ENCODE data around the gene DIS3L2. TPM values are rescaled to one million over a fixed set of nuclear protein-coding genes. Genes with fewer than 3 reads are reported as not detected.
"Not testable (repeated sequence)": the region's sequence is repeated elsewhere in the genome, so short reads cannot be mapped to it uniquely, and the experiment has no call there.

The DIS3L2 gene
- total RNA-seq, 4 donors from 2014 or later, result 22.2 to 31.6 (median 27.8) TPM

DNA sequence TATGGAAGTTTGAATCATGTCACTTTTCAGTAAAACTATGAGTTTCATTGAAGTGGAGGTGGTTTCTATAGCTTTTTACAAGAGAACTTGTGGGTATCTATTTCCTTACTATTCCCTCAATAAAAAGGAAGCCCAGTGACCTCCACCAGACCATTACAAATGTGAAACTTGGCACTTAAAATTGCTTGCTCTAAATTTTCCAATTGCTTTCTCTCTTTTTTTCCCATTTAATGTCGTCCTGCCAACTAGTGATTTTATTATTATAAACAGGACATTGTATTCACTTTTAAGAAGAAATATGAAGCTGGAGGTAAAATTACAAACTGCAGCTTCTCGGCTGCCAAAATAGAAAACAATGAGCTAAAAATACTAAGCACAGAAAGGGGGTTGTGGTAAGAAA, 208.9 kb downstream of the DIS3L2 start:
- no peak for ATAC-seq (ENCODE audit: low FRiP score)
- no peak for DNase-seq (ENCODE audit: low spot score)
- TF ChIP-seq, protein P1, sequence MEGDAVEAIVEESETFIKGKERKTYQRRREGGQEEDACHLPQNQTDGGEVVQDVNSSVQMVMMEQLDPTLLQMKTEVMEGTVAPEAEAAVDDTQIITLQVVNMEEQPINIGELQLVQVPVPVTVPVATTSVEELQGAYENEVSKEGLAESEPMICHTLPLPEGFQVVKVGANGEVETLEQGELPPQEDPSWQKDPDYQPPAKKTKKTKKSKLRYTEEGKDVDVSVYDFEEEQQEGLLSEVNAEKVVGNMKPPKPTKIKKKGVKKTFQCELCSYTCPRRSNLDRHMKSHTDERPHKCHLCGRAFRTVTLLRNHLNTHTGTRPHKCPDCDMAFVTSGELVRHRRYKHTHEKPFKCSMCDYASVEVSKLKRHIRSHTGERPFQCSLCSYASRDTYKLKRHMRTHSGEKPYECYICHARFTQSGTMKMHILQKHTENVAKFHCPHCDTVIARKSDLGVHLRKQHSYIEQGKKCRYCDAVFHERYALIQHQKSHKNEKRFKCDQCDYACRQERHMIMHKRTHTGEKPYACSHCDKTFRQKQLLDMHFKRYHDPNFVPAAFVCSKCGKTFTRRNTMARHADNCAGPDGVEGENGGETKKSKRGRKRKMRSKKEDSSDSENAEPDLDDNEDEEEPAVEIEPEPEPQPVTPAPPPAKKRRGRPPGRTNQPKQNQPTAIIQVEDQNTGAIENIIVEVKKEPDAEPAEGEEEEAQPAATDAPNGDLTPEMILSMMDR (IDR thresholded peaks at IDR 0.05), result no peak

DNA sequence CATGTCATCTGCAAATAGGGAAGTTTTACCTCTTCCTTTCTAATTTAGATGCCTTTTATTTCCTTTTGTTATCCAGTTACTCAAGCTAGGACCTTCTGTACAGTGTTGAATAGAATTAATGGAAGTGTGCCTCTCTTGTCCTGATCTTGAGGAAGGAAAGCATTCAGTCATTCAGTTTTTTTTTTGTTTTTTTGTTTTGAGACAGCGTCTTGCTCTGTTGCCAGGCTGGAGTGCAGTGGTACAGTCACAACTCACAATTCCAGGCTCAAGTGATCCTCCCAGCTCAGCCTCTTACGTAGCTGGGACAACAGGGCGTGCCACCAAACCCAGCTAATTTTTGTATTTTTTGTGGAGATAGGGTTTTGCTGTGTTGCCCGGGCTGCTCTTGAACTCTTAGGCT, 213.1 kb downstream of the DIS3L2 start:
- TF ChIP-seq, protein P1 (IDR thresholded peaks at IDR 0.05), result no peak
- DNase-seq (ENCODE audit: low spot score), result no peak
- no peak for ATAC-seq (ENCODE audit: low FRiP score)

DNA sequence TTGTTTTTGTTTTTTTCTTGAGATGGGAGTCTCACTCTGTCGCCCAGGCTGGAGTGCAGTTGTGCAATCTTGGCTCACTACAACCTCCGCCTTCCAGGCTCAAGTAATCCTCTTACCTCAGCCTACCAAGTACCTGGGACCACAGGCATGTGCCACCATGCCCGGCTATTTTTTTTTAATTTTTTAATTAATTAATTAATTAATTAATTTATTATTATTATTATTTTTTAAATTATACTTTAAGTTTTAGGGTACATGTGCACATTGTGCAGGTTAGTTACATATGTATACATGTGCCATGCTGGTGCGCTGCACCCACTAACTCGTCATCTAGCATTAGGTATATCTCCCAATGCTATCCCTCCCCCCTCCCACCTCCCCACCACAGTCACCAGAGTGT, 215.1 kb downstream of the DIS3L2 start:
- ATAC-seq (ENCODE audit: low FRiP score); DNase-seq (ENCODE audit: low spot score): not testable (repeated sequence)

DNA sequence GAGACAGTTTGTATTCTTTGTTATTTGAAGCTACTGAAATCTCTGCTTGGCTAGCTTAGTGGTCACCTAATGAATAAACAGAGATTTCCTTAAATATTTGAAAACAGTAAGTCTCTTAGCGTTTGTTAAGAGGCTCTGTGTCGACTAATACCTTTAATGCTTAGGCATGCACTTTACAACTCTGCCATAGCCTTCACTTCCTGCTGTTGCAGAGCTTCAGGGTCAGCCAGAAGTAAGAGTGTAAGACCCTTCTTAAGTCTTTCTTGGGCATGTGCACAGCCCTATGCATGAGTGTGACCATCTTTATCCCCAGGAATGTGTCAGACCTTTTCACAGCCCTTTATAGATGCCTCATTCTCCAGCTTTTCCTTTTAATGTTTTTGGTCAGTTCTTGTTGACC, 221.8 kb downstream of the DIS3L2 start:
- DNase-seq (ENCODE audit: low spot score) (no peak), ATAC-seq (ENCODE audit: low FRiP score) (no peak)
- TF ChIP-seq, protein P1 (IDR thresholded peaks at IDR 0.05), result no peak

DNA sequence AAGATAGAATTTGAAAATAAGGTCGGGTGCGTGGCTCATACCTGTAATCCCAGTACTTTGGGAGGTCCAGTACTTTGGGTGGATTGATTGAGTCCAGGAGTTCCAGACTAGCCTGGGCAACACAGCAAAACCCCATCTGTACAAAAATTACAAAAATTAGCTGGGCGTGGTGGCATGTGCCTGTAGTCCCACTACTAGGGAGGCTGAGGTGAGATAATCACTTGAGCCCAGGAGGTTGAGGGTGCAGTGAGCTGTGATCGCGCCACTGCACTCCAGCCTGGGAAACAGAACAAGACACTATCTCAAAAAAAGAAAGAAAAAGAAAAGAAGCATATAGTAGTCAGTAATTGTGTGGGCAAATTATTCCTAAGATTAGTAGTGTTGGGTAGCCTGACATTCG, 222.8 kb downstream of the DIS3L2 start:
- DNase-seq (ENCODE audit: low spot score), result no peak
- no peak for ATAC-seq (ENCODE audit: low FRiP score)
- TF ChIP-seq, protein P1 (IDR thresholded peaks at IDR 0.05), result no peak

DNA sequence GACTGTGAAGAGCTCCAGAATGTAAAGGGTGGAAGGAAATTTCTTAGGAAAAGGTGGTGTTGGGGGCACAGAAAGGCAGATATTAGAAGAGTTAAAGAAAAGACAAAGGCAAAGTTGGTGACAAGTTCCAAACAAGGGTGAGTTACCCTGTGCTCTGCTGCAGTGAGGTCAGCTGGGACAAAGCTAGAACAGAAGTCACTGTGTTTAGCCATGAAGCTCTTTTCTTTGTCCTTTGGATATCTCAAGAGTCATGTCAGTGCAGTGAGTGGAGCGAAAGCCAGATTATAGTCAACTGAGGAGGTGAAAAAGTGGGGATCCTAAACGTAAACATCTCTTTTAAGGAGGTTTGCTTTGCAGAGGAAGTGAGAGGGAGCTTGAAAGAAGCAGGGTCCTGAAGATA, 229.3 kb downstream of the DIS3L2 start:
- DNase-seq (ENCODE audit: low spot score) (no peak), ATAC-seq (ENCODE audit: low FRiP score) (no peak)
- TF ChIP-seq, protein P1 (IDR thresholded peaks at IDR 0.05), result no peak

DNA sequence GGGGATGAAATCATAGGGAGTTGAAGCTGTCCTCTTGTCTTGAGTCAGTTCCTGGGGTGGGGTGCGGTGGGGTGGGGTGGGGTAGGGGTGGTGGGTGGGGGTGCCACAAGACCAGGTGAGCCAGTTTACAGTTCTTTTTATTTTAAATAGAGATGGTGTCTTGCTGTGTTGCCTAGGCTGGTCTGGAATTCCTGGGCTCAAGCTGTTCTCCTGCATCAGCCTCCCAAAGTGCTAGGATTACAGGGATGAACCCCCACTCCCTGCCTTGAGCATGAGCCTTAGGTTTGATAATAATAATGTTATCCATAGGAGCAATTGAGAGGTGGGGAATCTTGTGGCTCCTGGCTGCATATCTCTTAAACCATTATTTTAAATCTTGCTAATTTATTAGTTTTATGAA, 234.0 kb downstream of the DIS3L2 start:
- TF ChIP-seq, protein P1 (IDR thresholded peaks at IDR 0.05), result no peak
- DNase-seq (ENCODE audit: low spot score), result no peak
- no peak for ATAC-seq (ENCODE audit: low FRiP score)

DNA sequence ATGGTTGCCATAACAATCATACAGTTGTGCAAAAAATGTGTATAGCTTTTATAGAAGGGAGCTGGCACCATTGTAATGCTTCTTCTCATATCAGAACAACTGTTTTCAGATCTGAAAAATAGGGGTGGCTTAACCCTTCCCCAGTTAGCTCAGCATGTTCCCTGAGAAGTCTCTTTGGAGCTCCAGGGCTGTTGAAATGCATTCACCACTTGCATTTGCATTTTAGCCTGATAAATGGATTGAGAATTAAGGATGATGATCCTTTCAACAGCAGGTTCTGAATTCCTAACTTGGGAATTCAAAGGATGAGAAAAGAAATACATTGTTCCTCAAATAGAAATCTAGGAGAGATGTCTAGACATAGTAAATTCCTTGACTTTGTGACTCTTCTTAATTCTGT, 235.3 kb downstream of the DIS3L2 start:
- ATAC-seq (ENCODE audit: low FRiP score), result no peak
- DNase-seq (ENCODE audit: low spot score), result no peak
- TF ChIP-seq, protein P1 (IDR thresholded peaks at IDR 0.05), result no peak

Data from omental fat pad (tissue), 4 donors.